ENCODE results near the gene MAGI2. TPM values are rescaled to one million over a fixed set of nuclear protein-coding genes. Genes with fewer than 3 reads are reported as not detected.

MAGI2 gene
- total RNA-seq, 1 donor from 2014 or later = 2.5 TPM

DNA sequence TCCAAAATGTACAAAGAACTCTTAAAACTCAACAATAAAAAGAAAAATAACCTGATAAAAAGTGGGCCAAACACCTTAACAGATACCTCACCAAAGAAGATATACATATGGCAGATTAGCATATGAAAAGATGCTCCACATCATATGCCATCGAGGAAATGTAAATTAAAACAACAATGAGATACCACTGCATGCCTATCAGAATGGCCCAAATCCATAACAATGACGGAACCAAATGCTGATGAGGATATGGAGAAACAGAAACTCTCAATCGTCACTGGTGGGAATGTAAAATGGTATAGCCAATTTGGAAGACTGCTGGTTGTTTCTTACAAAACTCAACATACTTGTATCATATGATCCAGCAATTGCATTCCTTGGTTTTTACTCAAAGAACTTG is 1335.0 kb downstream of the MAGI2 start:
- no peaks in the 10 kb centered on the region for H3K36me3 ChIP-seq (ENCODE audit: control insufficient read depth, insufficient read depth, low read length)
- no peak for DNase-seq (ENCODE audit: low read depth)
- no peaks in the 10 kb centered on the region for H3K27me3 ChIP-seq (ENCODE audit: control insufficient read depth, insufficient read depth, low read length)
- H3K4me3 ChIP-seq (ENCODE audit: low read depth, low read length) = no peak overlapping the region
- TF ChIP-seq, protein P1, sequence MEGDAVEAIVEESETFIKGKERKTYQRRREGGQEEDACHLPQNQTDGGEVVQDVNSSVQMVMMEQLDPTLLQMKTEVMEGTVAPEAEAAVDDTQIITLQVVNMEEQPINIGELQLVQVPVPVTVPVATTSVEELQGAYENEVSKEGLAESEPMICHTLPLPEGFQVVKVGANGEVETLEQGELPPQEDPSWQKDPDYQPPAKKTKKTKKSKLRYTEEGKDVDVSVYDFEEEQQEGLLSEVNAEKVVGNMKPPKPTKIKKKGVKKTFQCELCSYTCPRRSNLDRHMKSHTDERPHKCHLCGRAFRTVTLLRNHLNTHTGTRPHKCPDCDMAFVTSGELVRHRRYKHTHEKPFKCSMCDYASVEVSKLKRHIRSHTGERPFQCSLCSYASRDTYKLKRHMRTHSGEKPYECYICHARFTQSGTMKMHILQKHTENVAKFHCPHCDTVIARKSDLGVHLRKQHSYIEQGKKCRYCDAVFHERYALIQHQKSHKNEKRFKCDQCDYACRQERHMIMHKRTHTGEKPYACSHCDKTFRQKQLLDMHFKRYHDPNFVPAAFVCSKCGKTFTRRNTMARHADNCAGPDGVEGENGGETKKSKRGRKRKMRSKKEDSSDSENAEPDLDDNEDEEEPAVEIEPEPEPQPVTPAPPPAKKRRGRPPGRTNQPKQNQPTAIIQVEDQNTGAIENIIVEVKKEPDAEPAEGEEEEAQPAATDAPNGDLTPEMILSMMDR (IDR thresholded peaks at IDR 0.05; ENCODE audit: insufficient read depth, low read length, poor library complexity, severe bottlenecking) = no peak

DNA sequence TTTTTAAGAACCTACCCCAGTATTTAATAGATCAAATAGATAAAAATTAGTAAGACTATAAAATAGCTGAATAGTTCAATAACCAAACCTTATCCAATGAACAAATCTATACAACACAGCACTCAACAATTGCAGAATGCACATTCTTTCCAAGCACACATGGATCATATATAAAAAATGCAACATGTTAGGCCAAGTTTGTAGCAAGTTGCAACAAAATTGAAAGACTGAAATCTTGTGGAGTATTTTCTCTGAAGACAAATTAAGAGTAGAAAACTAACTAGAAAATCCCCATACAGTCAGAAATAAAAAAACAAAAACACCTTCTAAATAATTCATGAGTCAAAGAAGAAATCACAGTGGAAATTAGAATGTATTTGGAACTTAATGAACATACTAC is 1337.6 kb downstream of the MAGI2 start:
- DNase-seq (ENCODE audit: low read depth) = no peak
- no peak overlapping the region for H3K4me3 ChIP-seq (ENCODE audit: low read depth, low read length)
- TF ChIP-seq, protein P1 (IDR thresholded peaks at IDR 0.05; ENCODE audit: insufficient read depth, low read length, poor library complexity, severe bottlenecking) = no peak
- no peaks in the 10 kb centered on the region for H3K27me3 ChIP-seq (ENCODE audit: control insufficient read depth, insufficient read depth, low read length)
- H3K36me3 ChIP-seq (ENCODE audit: control insufficient read depth, insufficient read depth, low read length) = no peaks in the 10 kb centered on the region

DNA sequence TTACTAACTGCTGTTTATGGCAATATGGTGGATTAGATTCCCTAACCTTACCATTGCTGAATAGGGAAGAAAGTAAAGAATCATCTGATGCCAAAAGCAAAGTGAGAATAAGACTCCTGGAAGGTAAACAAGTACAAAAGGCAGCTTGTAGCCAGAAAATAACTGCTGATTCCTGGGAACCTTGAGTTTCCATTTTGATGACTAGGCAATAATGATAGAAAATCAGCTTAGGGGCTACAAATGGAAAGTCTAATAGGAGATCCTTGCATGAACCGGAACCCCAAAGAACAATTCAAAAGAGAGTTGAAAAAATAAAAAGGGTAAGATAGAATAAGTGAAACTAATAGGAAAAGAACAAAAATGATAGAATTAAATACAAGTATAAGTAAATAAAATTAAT is 1338.5 kb downstream of the MAGI2 start:
- no peak for DNase-seq (ENCODE audit: low read depth)
- H3K36me3 ChIP-seq (ENCODE audit: control insufficient read depth, insufficient read depth, low read length) = no peaks in the 10 kb centered on the region
- H3K27me3 ChIP-seq (ENCODE audit: control insufficient read depth, insufficient read depth, low read length) = no peaks in the 10 kb centered on the region
- no peak overlapping the region for H3K4me3 ChIP-seq (ENCODE audit: low read depth, low read length)
- TF ChIP-seq, protein P1 (IDR thresholded peaks at IDR 0.05; ENCODE audit: insufficient read depth, low read length, poor library complexity, severe bottlenecking) = no peak

DNA sequence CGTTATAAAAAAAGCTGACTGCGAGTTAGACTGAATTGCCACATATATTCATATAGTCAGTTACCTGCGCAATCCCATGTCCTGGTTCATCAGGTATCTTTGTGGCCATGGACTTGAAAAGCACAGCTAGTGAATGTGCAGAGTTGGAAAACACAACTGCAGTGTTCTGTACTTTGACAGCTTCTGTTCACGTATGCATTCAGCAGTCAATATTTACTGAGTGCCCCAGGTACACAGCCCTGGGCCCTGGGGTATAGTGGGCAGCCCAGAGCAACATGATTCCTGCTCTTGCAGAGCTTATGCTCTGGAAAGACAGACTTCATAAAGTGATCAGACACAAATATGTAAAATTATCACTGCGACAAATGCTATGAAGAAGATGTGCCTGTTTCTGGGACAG is 1341.0 kb downstream of the MAGI2 start:
- no peaks in the 10 kb centered on the region for H3K27me3 ChIP-seq (ENCODE audit: control insufficient read depth, insufficient read depth, low read length)
- no peak overlapping the region for H3K4me3 ChIP-seq (ENCODE audit: low read depth, low read length)
- no peaks in the 10 kb centered on the region for H3K36me3 ChIP-seq (ENCODE audit: control insufficient read depth, insufficient read depth, low read length)
- DNase-seq (ENCODE audit: low read depth) = no peak
- TF ChIP-seq, protein P1 (IDR thresholded peaks at IDR 0.05; ENCODE audit: insufficient read depth, low read length, poor library complexity, severe bottlenecking) = no peak

DNA sequence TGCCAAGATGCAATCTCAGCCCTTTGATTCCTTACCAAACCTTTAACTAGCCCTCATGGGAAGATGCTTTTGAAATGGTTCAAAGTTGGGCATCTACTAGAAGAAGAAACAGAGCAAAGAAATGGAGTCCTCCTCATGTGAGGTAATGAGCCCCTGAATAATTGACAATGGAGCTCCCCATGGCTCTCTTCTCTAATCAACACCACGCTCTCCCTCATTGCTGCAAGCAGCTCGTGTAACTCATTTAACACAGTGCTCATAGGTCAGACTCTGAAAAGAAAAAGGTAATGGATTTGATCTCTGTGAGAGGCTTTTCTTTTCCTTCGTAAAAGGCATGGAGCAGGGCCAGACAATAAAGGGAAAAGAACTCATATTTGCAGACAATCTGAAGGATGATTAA is 1342.1 kb downstream of the MAGI2 start:
- H3K27me3 ChIP-seq (ENCODE audit: control insufficient read depth, insufficient read depth, low read length) = no peaks in the 10 kb centered on the region
- TF ChIP-seq, protein P1 (IDR thresholded peaks at IDR 0.05; ENCODE audit: insufficient read depth, low read length, poor library complexity, severe bottlenecking) = no peak
- no peak for DNase-seq (ENCODE audit: low read depth)
- H3K4me3 ChIP-seq (ENCODE audit: low read depth, low read length) = no peak overlapping the region
- no peaks in the 10 kb centered on the region for H3K36me3 ChIP-seq (ENCODE audit: control insufficient read depth, insufficient read depth, low read length)

DNA sequence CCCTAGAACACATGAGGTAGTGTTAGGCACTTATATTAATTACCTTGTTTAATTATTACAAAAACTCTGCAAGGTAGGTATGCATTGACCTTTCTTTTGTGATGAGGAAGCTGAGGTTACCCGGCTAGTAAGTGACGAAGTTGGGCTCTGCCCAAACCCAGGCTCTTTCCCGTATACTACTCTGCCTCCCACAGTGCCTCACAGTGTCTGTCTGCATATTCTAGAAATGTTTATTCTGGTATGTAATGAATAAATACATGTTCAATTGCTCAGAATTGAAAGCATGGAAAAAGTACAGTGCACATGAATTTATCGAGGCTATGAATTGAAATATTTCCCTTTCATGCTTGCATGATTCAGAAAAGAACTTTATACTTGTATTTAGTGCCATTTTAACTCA is 1350.0 kb downstream of the MAGI2 start:
- Histone ChIP-seq H3K4me3 (ENCODE audit: low read depth, low read length) (no peak overlapping the region), H3K27me3 (ENCODE audit: control insufficient read depth, insufficient read depth, low read length) (no peaks in the 10 kb centered on the region), H3K36me3 (ENCODE audit: control insufficient read depth, insufficient read depth, low read length) (no peaks in the 10 kb centered on the region)
- no peak for DNase-seq (ENCODE audit: low read depth)
- TF ChIP-seq, protein P1 (IDR thresholded peaks at IDR 0.05; ENCODE audit: insufficient read depth, low read length, poor library complexity, severe bottlenecking) = no peak

All from kidney epithelial cell (primary cell).